Fibroblast of lung (primary cell): ENCODE results near the gene KPNB1. TPM values are rescaled to one million over a fixed set of nuclear protein-coding genes. Genes with fewer than 3 reads are reported as not detected.

Experiments used
- DNase-seq, 2 donors: peaks; one replicate each; pipeline versions ENCODE4 v3.0.0 to v3.0.0-alpha.2; 2010; ENCODE audit warnings: low read depth in 2 of 2
- H2AFZ ChIP-seq: 2 replicates; pipeline ENCODE4 v1.5.1; 2012; ENCODE audit warnings: low read length, control low read depth, inconsistent platforms
- H3K27ac ChIP-seq: 2 replicates; pipeline ENCODE4 v1.5.1; 2011; ENCODE audit warnings: low read length, control low read depth; ENCODE audit not compliant: insufficient read depth
- H3K27me3 ChIP-seq: 2 replicates; pipeline ENCODE4 v1.5.1; 2011; ENCODE audit warnings: mild to moderate bottlenecking, low read length; ENCODE audit not compliant: control insufficient read depth, insufficient read depth
- H3K36me3 ChIP-seq: 2 replicates; pipeline ENCODE4 v1.5.1; 2011; ENCODE audit warnings: low read length; ENCODE audit not compliant: control insufficient read depth, insufficient read depth
- H3K4me1 ChIP-seq: 2 replicates; pipeline ENCODE4 v1.5.1; 2011; ENCODE audit warnings: low read length; ENCODE audit not compliant: control insufficient read depth, insufficient read depth; ENCODE audit errors: extremely low read depth
- H3K4me2 ChIP-seq: 2 replicates; pipeline ENCODE4 v1.5.1; 2011; ENCODE audit warnings: low read length, control low read depth; ENCODE audit not compliant: insufficient read depth; ENCODE audit errors: extremely low read depth
- H3K4me3 ChIP-seq, 4 experiments: fragments of 200-600 bp in 1 of 4; sonication (generic) in 1 of 4; replicated peaks in 1 of 4; 2 replicates each; pipeline ENCODE4 v1.5.1; 2011 to 2016; ENCODE audit warnings: low read length in 4 of 4, low read depth in 3 of 4, mild to moderate bottlenecking in 3 of 4, control low read depth in 2 of 4, inconsistent platforms in 1 of 4, mixed read lengths in 1 of 4; ENCODE audit not compliant: insufficient read depth in 1 of 4; ENCODE audit errors: control extremely low read depth in 1 of 4
- H3K79me2 ChIP-seq: 2 replicates; pipeline ENCODE4 v1.5.1; 2012; ENCODE audit warnings: mild to moderate bottlenecking, low read length, inconsistent platforms; ENCODE audit not compliant: control insufficient read depth, insufficient read depth
- H3K9ac ChIP-seq: 2 replicates; pipeline ENCODE4 v1.5.1; 2011; ENCODE audit warnings: mild to moderate bottlenecking, low read length, control low read depth; ENCODE audit not compliant: insufficient read depth
- H3K9me3 ChIP-seq: 2 replicates; pipeline ENCODE4 v1.5.1; 2012; ENCODE audit warnings: low read depth, low read length; ENCODE audit not compliant: control insufficient read depth, insufficient read depth
- H4K20me1 ChIP-seq: 2 replicates; pipeline ENCODE4 v1.5.1; 2011; ENCODE audit warnings: low read length; ENCODE audit not compliant: control insufficient read depth, insufficient read depth; ENCODE audit errors: extremely low read depth
- EZH2 ChIP-seq: IDR thresholded peaks from 2 replicates; pipeline ENCODE4 v1.5.1; 2012; ENCODE audit warnings: low read length, control low read depth, mild to moderate bottlenecking; ENCODE audit errors: missing control alignments
- polyA plus RNA-seq, 2 donors: library from polyadenylated mRNA; depleted of rRNA in 1 of 2; stranded (reverse) in 1 of 2; unstranded in 1 of 2; fragments of >200 nt; gene quantifications; 2 replicates each; pipeline ENCODE4 v1.2.1, GENCODE V29; 2011 to 2012; ENCODE audit warnings: missing spikeins in 1 of 2
- total RNA-seq: library from RNA; depleted of rRNA; stranded (reverse); fragments of >200 nt; gene quantifications from 2 replicates; pipeline ENCODE4 v1.2.1, GENCODE V29; 2014
- TF ChIP-seq, protein P1 (sequence below), 2 donors: IDR thresholded peaks in 1 of 2; conservative IDR thresholded peaks in 1 of 2; 1 replicate in 1 of 2; 2 replicates in 1 of 2; pipeline ENCODE4 v1.5.1; 2011 to 2012; ENCODE audit warnings: low read length in 2 of 2, control low read depth in 1 of 2, inconsistent platforms in 1 of 2, low read depth in 1 of 2, mild to moderate bottlenecking in 1 of 2

Gene KPNB1
- total and polyA plus RNA-seq, 2 donors (not counting 1 experiment from before 2014, with no cell fraction given) = 253 to 267 TPM

DNA sequence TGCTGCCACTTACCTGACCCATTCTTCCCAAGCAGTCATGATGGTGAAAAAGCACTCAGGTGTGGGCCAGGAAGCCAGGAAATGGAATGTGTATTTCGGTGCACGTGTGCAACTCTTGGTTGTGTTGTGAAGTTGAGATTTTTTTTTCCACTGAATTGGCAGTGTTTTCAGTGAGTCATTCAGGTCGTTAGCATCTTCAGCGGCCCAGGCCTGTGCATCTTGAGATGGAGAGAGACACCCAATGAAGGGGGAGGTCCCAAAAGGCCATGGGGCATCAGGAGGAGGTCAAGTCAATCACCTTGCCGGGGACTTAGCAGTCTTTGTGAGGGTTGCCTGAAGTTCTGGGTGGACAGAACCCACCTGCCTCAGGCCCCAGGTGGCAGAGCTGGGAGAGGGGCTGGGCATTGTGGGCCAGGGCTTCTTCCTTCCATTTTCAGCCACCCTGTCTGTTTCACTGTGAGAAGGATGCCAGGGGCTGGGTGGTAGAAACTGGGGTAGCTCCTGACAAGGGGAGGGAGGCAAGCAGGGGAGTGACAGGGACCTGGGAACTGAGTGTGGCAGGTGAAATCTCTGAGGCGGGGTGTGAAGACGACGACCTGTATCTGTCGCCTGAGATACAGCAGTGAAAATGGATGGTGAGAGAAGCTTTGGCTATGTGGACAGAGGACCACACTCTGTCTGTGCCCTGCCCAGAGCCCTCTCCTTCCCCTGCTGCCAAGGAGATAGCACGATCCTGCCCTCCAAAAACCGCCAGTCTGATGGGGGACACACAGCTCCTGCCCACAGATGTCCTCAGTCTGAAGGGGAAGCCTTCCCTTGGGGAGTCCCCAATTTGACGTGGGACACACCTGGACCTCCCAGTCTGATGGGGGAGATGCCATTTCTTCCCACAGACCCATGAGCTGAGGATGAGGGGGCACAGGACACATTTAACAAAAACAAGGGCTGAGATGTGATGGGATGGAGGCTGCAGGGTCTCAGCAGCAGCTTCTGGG lies 56.1 kb downstream of the KPNB1 start:
- Histone ChIP-seq H3K79me2 (no peaks in the 10 kb centered on the region), H3K4me3 (no peak overlapping the region), H3K9ac (no peak overlapping the region), H3K27me3 (no peaks in the 10 kb centered on the region), H3K4me2 (no peak overlapping the region), H3K36me3 (no peaks in the 10 kb centered on the region), H3K9me3 (no peaks in the 10 kb centered on the region), H3K27ac (no peak overlapping the region), H4K20me1 (no peaks in the 10 kb centered on the region), H3K4me1 (peaks cover 3% of the 10 kb centered on the region), H2AFZ (no peak overlapping the region)
- no peak for TF ChIP-seq EZH2
- TF ChIP-seq, protein P1, sequence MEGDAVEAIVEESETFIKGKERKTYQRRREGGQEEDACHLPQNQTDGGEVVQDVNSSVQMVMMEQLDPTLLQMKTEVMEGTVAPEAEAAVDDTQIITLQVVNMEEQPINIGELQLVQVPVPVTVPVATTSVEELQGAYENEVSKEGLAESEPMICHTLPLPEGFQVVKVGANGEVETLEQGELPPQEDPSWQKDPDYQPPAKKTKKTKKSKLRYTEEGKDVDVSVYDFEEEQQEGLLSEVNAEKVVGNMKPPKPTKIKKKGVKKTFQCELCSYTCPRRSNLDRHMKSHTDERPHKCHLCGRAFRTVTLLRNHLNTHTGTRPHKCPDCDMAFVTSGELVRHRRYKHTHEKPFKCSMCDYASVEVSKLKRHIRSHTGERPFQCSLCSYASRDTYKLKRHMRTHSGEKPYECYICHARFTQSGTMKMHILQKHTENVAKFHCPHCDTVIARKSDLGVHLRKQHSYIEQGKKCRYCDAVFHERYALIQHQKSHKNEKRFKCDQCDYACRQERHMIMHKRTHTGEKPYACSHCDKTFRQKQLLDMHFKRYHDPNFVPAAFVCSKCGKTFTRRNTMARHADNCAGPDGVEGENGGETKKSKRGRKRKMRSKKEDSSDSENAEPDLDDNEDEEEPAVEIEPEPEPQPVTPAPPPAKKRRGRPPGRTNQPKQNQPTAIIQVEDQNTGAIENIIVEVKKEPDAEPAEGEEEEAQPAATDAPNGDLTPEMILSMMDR (conservative IDR thresholded peaks at IDR 0.05 in 1 of 2, IDR thresholded peaks at IDR 0.05 in 1 of 2; ENCODE audit: low read depth in 1 of 2, low read length in 2 of 2) = no peak
- no peak for DNase-seq

DNA sequence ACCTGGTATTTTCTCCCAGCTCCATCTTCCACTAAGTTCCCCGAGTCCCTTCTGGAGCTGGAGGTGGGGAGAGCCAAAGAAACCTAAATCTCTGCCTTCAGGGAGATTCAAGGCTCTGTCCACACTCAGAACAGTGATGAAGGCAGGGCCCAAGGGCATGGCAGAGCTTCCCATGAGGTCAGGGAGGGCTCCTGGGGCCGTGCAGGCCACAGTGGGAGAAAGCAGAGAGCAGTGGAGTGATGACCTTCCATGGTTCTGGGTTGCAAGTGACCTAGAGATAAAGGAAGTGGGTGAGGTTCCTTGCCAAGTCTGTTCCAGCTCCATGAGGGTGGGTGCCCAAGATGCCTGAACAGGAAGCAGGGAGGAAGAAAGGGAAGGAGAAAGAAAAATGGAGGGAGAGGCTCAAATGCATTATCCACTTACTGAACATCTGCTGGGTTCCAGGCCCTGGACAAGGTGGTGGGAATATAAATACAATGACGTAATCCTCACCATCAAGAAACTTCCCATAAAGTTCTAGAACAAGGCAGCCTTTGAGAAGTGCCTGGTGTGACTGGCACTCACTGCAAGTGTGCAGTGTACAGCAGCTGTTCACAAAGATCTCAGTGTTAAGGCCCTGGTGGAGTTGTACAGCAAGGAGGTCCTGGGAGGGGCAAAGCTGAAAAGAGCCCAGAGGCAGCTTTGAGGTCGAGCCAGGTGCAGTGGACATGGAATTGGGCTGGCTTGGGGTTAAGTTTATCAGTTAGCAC lies 57.5 kb downstream of the KPNB1 start:
- Histone ChIP-seq H3K79me2 (no peaks in the 10 kb centered on the region), H3K27ac (no peak overlapping the region), H3K9ac (no peak overlapping the region), H3K9me3 (no peaks in the 10 kb centered on the region), H3K4me2 (no peak overlapping the region), H3K27me3 (peaks cover 5% of the 10 kb centered on the region), H4K20me1 (no peaks in the 10 kb centered on the region), H3K4me1 (peaks cover 3% of the 10 kb centered on the region), H3K4me3 (no peak overlapping the region), H2AFZ (no peak overlapping the region), H3K36me3 (no peaks in the 10 kb centered on the region)
- TF ChIP-seq, protein P1 (conservative IDR thresholded peaks at IDR 0.05 in 1 of 2, IDR thresholded peaks at IDR 0.05 in 1 of 2; ENCODE audit: low read depth in 1 of 2, low read length in 2 of 2) = no peak
- TF ChIP-seq EZH2 = no peak
- no peak for DNase-seq

DNA sequence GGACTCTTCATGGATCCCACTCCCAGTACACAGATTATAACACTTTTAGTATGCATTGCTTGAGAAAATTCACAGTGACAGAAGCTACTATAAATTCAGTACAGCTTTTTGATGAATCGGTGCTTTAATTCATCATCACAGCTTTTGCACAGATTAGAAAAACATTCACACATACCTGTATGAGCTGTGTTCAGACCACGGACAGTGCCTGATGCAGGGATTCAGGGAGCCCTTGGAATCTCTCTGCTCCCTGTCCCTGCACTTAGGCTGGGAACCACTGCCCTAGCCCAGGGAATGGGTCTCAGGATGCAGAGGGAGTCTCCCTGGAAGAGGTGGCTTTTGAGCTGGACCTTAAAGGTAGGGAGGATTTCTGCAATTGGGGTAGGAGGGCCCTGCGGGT lies 58.2 kb downstream of the KPNB1 start:
- Histone ChIP-seq H4K20me1 (no peaks in the 10 kb centered on the region), H3K27ac (no peak overlapping the region), H3K27me3 (peaks cover 12% of the 10 kb centered on the region), H3K9ac (no peak overlapping the region), H3K4me3 (peak overlapping the region in 1 of 4 experiments; percentile 7), H2AFZ (no peak overlapping the region), H3K4me1 (peaks cover 3% of the 10 kb centered on the region), H3K4me2 (no peak overlapping the region), H3K36me3 (no peaks in the 10 kb centered on the region), H3K9me3 (no peaks in the 10 kb centered on the region), H3K79me2 (no peaks in the 10 kb centered on the region)
- DNase-seq = no peak
- no peak for TF ChIP-seq EZH2
- TF ChIP-seq, protein P1 (conservative IDR thresholded peaks at IDR 0.05 in 1 of 2, IDR thresholded peaks at IDR 0.05 in 1 of 2; ENCODE audit: low read depth in 1 of 2, low read length in 2 of 2) = no peak
